Lower leg skin (tissue), 3 donors: ENCODE results near the gene TFRC.
"Not testable (repeated sequence)": the region's sequence is repeated elsewhere in the genome, so short reads cannot be mapped to it uniquely, and the experiment has no call there.

Experiments used
- POLR2A ChIP-seq, 2 donors: fragments of 450-650 bp; IDR thresholded peaks; one replicate each; pipeline ENCODE4 v1.6.1; 2016 to 2017; ENCODE audit warnings: antibody characterized with exemption in 2 of 2, mild to moderate bottlenecking in 1 of 2, moderate library complexity in 1 of 2
- TF ChIP-seq, protein P1 (sequence below), 3 donors: fragments of 450-650 bp; IDR thresholded peaks; one replicate each; pipeline ENCODE4 v1.5.1; 2016; ENCODE audit warnings: antibody characterized with exemption in 3 of 3, mild to moderate bottlenecking in 3 of 3, moderate library complexity in 2 of 3

GRCh38 chr3:196068812-196069211 lies 13.1 kb downstream of the TFRC start:
- TF ChIP-seq, protein P1, sequence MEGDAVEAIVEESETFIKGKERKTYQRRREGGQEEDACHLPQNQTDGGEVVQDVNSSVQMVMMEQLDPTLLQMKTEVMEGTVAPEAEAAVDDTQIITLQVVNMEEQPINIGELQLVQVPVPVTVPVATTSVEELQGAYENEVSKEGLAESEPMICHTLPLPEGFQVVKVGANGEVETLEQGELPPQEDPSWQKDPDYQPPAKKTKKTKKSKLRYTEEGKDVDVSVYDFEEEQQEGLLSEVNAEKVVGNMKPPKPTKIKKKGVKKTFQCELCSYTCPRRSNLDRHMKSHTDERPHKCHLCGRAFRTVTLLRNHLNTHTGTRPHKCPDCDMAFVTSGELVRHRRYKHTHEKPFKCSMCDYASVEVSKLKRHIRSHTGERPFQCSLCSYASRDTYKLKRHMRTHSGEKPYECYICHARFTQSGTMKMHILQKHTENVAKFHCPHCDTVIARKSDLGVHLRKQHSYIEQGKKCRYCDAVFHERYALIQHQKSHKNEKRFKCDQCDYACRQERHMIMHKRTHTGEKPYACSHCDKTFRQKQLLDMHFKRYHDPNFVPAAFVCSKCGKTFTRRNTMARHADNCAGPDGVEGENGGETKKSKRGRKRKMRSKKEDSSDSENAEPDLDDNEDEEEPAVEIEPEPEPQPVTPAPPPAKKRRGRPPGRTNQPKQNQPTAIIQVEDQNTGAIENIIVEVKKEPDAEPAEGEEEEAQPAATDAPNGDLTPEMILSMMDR (IDR thresholded peaks at IDR 0.05) = not testable (repeated sequence)
- not testable (repeated sequence) for TF ChIP-seq POLR2A (IDR thresholded peaks at IDR 0.05)
